Vagina (tissue), 2 donors: ENCODE results near the gene KCNQ2.

ENCODE experiments used
- POLR2A ChIP-seq, 2 donors: fragments of 450-650 bp; IDR thresholded peaks; one replicate each; pipeline ENCODE4 v1.6.1; 2017; ENCODE audit warnings: antibody characterized with exemption in 2 of 2, mild to moderate bottlenecking in 2 of 2, moderate library complexity in 2 of 2
- POLR2AphosphoS5 ChIP-seq, 2 donors: sonication (generic); formaldehyde crosslinking; IDR thresholded peaks; one replicate each; pipeline ENCODE4 v1.9.0; 2017; ENCODE audit warnings: antibody characterized with exemption in 2 of 2, mild to moderate bottlenecking in 2 of 2, low read depth in 1 of 2; ENCODE audit not compliant: insufficient read depth in 1 of 2
- TF ChIP-seq, protein P1 (sequence below), 3 experiments: fragments of 450-650 bp in 2 of 3; fragments of 200-600 bp in 1 of 3; sonication (generic) in 1 of 3; IDR thresholded peaks; one replicate each; pipeline ENCODE4 v1.5.1; 2017 to 2019; ENCODE audit warnings: antibody characterized with exemption in 3 of 3, mild to moderate bottlenecking in 2 of 3, moderate library complexity in 2 of 3

DNA sequence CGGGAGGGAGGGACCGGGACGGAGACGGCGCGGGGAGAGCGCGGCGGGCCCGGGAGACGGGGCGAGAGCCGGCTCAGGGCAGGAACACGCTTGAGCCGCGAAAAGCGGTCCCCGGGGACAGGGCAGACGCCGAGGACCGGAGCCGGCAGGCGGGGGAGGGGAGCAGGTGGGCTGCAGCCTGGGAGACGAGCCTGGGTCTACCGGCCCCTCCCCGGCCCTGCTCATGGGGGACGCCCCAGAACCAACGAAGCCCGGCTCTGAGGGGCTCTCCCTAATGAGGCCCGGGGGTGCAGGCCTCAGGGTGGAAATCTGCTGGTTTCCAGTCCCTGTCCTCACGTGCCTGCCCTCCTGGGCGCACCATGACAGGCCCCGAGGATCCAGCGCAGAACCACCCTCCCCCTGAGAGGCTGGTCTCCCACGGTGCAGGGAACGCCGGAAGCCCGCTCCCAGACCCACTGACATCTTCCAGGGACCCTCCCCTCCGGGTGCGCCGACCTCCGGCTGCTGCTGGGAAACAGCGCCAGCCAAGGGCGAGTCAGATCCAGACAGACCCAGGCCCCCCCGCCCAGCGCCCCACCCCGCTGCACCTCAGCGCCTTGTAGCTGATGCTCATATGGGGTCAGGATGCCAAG, 27.0 kb upstream of the KCNQ2 start:
- TF ChIP-seq POLR2AphosphoS5 (IDR thresholded peaks at IDR 0.05; ENCODE audit: insufficient read depth in 1 of 2, low read depth in 1 of 2) (no peak), POLR2A (IDR thresholded peaks at IDR 0.05) (no peak)
- TF ChIP-seq, protein P1, sequence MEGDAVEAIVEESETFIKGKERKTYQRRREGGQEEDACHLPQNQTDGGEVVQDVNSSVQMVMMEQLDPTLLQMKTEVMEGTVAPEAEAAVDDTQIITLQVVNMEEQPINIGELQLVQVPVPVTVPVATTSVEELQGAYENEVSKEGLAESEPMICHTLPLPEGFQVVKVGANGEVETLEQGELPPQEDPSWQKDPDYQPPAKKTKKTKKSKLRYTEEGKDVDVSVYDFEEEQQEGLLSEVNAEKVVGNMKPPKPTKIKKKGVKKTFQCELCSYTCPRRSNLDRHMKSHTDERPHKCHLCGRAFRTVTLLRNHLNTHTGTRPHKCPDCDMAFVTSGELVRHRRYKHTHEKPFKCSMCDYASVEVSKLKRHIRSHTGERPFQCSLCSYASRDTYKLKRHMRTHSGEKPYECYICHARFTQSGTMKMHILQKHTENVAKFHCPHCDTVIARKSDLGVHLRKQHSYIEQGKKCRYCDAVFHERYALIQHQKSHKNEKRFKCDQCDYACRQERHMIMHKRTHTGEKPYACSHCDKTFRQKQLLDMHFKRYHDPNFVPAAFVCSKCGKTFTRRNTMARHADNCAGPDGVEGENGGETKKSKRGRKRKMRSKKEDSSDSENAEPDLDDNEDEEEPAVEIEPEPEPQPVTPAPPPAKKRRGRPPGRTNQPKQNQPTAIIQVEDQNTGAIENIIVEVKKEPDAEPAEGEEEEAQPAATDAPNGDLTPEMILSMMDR (IDR thresholded peaks at IDR 0.05) = no peak
